Measurements from ENCODE around the gene UGT1A9. TPM values are rescaled to one million over a fixed set of nuclear protein-coding genes. Genes with fewer than 3 reads are reported as not detected.
A peak's percentile ranks its signal among the peaks of the same experiment; 100 is the strongest.

Gene UGT1A9
- total RNA-seq, 2 donors from 2014 or later, result not detected

DNA sequence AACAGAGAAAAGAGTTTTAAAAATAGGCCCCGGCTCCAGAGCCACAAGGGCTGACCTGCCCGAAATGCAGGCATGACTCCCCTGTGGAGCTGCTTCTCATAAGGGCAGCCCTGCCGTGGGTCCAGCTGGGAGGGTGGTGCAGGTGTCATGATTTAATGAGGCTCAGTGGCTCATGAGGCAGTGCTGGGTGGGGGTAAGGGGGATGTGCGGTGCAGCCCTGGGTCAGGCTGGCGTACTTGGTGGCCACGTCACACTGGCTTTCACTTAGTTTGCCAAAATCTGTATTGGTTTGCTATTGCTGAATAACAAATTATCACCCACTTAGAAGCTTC lies 149.0 kb downstream of the UGT1A9 start:
- Mint-ChIP-seq H3K4me1 (peaks cover 7% of the 10 kb centered on the region), H3K4me3 (no peak overlapping the region), H3K9me3 (peaks cover 2% of the 10 kb centered on the region), H3K27ac (no peak overlapping the region), H3K27me3 (ENCODE audit: insufficient read depth) (no peaks in the 10 kb centered on the region), H3K36me3 (ENCODE audit: low read depth) (no peaks in the 10 kb centered on the region)
- Histone ChIP-seq H3K27ac (ENCODE audit: low read depth, low read length) (no peak overlapping the region), H3K27me3 (ENCODE audit: control insufficient read depth, insufficient read depth, low read length, poor library complexity, severe bottlenecking) (no peaks in the 10 kb centered on the region), H3K36me3 (ENCODE audit: control insufficient read depth, insufficient read depth, low read length) (no peaks in the 10 kb centered on the region), H3K4me1 (ENCODE audit: control insufficient read depth, insufficient read depth, low read length) (no peaks in the 10 kb centered on the region), H3K4me3 (ENCODE audit: low read length) (no peak overlapping the region), H3K9me3 (ENCODE audit: control insufficient read depth, low read length) (no peaks in the 10 kb centered on the region), H3K9ac (ENCODE audit: extremely low read depth, low read length, poor library complexity, severe bottlenecking) (no peak overlapping the region)
- 90% methylated on average over 4 to 6 of the region's 6 CpGs for WGBS, 2 experiments (ENCODE audit: insufficient coverage in 1 of 2, insufficient read length in 1 of 2)
- TF ChIP-seq, protein P1, sequence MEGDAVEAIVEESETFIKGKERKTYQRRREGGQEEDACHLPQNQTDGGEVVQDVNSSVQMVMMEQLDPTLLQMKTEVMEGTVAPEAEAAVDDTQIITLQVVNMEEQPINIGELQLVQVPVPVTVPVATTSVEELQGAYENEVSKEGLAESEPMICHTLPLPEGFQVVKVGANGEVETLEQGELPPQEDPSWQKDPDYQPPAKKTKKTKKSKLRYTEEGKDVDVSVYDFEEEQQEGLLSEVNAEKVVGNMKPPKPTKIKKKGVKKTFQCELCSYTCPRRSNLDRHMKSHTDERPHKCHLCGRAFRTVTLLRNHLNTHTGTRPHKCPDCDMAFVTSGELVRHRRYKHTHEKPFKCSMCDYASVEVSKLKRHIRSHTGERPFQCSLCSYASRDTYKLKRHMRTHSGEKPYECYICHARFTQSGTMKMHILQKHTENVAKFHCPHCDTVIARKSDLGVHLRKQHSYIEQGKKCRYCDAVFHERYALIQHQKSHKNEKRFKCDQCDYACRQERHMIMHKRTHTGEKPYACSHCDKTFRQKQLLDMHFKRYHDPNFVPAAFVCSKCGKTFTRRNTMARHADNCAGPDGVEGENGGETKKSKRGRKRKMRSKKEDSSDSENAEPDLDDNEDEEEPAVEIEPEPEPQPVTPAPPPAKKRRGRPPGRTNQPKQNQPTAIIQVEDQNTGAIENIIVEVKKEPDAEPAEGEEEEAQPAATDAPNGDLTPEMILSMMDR (conservative IDR thresholded peaks at IDR 0.05), result no peak
- peak; percentile 34 for DNase-seq

DNA sequence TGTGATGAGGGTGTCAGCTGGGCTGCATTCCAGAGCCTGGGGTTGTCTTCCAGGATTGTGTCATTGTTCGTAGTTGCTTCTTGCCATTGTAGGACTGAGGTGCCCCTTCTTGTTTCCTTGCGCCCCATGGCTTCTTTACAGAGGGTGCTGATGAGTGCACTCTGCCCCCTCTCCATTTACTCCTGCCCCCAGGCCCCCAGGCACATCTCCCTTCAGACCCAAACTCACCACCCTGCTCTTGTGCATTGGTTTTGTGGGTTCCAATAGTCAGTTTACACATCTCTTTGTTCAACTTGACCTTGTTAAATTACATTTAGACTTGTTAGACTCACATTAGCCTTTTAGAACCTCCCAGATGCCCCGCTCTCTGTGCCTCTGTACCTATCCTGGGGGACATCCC lies 149.5 kb downstream of the UGT1A9 start:
- TF ChIP-seq, protein P1 (conservative IDR thresholded peaks at IDR 0.05), result no peak
- H3K27ac ChIP-seq (ENCODE audit: low read depth, low read length), result no peak overlapping the region
- Mint-ChIP-seq H3K9me3 (peaks cover 2% of the 10 kb centered on the region), H3K4me1 (peaks cover 7% of the 10 kb centered on the region), H3K27ac (no peak overlapping the region), H3K36me3 (ENCODE audit: low read depth) (no peaks in the 10 kb centered on the region), H3K27me3 (ENCODE audit: insufficient read depth) (no peaks in the 10 kb centered on the region), H3K4me3 (no peak overlapping the region)
- no peak overlapping the region for H3K9ac ChIP-seq (ENCODE audit: extremely low read depth, low read length, poor library complexity, severe bottlenecking)
- H3K4me3 ChIP-seq (ENCODE audit: low read length), result no peak overlapping the region
- H3K27me3 ChIP-seq (ENCODE audit: control insufficient read depth, insufficient read depth, low read length, poor library complexity, severe bottlenecking), result no peaks in the 10 kb centered on the region
- no peaks in the 10 kb centered on the region for H3K9me3 ChIP-seq (ENCODE audit: control insufficient read depth, low read length)
- WGBS, 2 experiments (ENCODE audit: insufficient coverage in 1 of 2, insufficient read length in 1 of 2), result 67 to 93% methylated on average over 1 to 3 of the region's 3 CpGs
- H3K4me1 ChIP-seq (ENCODE audit: control insufficient read depth, insufficient read depth, low read length), result no peaks in the 10 kb centered on the region
- DNase-seq, result peak; percentile 29
- no peaks in the 10 kb centered on the region for H3K36me3 ChIP-seq (ENCODE audit: control insufficient read depth, insufficient read depth, low read length)

DNA sequence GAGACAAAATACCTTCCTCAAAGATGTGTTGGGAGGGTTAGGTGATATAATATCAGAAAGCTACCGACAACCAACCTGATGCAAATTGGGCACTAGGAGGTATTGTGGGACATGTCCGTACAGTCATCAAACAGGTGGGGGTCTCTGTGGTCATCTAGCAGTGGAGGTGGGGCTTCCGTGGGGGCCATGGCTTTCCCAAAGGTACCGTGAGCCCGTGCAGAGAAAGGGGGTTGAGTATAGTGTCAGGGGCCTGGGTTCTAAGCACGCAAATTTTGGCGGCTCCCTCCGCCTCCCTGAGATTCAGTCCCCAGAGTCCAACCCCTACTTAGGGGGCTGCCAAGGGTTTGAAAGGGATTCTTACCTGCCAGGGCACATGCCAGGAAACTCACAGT lies 150.0 kb downstream of the UGT1A9 start:
- Mint-ChIP-seq H3K36me3 (ENCODE audit: low read depth) (no peaks in the 10 kb centered on the region), H3K4me1 (peaks cover 7% of the 10 kb centered on the region), H3K4me3 (no peak overlapping the region), H3K27me3 (ENCODE audit: insufficient read depth) (no peaks in the 10 kb centered on the region), H3K27ac (no peak overlapping the region), H3K9me3 (peaks cover 2% of the 10 kb centered on the region)
- Histone ChIP-seq H3K4me3 (ENCODE audit: low read length) (no peak overlapping the region), H3K27ac (ENCODE audit: low read depth, low read length) (no peak overlapping the region), H3K4me1 (ENCODE audit: control insufficient read depth, insufficient read depth, low read length) (no peaks in the 10 kb centered on the region), H3K36me3 (ENCODE audit: control insufficient read depth, insufficient read depth, low read length) (no peaks in the 10 kb centered on the region), H3K9ac (ENCODE audit: extremely low read depth, low read length, poor library complexity, severe bottlenecking) (no peak overlapping the region), H3K27me3 (ENCODE audit: control insufficient read depth, insufficient read depth, low read length, poor library complexity, severe bottlenecking) (no peaks in the 10 kb centered on the region), H3K9me3 (ENCODE audit: control insufficient read depth, low read length) (no peaks in the 10 kb centered on the region)
- no peak for DNase-seq
- WGBS, 2 experiments (ENCODE audit: insufficient coverage in 1 of 2, insufficient read length in 1 of 2), result 95 to 97% methylated on average over 5 to 8 of the region's 8 CpGs
- TF ChIP-seq, protein P1 (conservative IDR thresholded peaks at IDR 0.05), result no peak

Data from endodermal cell (in vitro differentiated cells).